GM12878 (cell line): ENCODE data around the gene SIMC1. TPM values are rescaled to one million over a fixed set of nuclear protein-coding genes. Genes with fewer than 3 reads are reported as not detected.
"Not testable (repeated sequence)": the region's sequence is repeated elsewhere in the genome, so short reads cannot be mapped to it uniquely, and the experiment has no call there.

Source experiments
- ATAC-seq: fragments of 200-7000 bp; cut with Tn5 transposase; 3 replicates; pipeline ENCODE4 v1.9.1; 2020; ENCODE audit warnings: mild to moderate bottlenecking, moderate library complexity
- BruUV-seq: library from RNA; stranded (reverse); fragments of 400-500 nt; replicated peaks from 2 replicates; lab custom pipeline; 2021; lab: Mats Ljungman, UMichigan
- CTCF ChIA-PET: fragments of 300-600 bp; sonication (Branson Sonifier 250); formaldehyde crosslinking; extraction: SDS; loops from one replicate; lab custom pipeline; 2021; ENCODE audit warnings: inconsistent platforms; lab: Yijun Ruan, JAX
- POLR2A ChIA-PET: fragments of 350-600 bp; formaldehyde crosslinking; extraction: SDS; loops from one replicate; lab custom pipeline; 2021; ENCODE audit warnings: inconsistent platforms; lab: Charles Lee
- RAD21 ChIA-PET: fragments of 300-600 bp; sonication (Branson Sonifier 250); formaldehyde crosslinking; loops from one replicate; lab custom pipeline; 2023; ENCODE audit warnings: antibody characterized with exemption; ENCODE audit not compliant: unreplicated experiment; lab: Charles Lee
- SMC1A ChIA-PET: fragments of 300-600 bp; sonication (Branson Sonifier 250); formaldehyde crosslinking; loops from one replicate; lab custom pipeline; 2023; ENCODE audit not compliant: unreplicated experiment, uncharacterized antibody; lab: Charles Lee
- DNase-seq: peaks from one replicate; pipeline ENCODE4 v3.0.0-alpha.2; 2011; ENCODE audit warnings: low read depth, low spot score
- FAIRE-seq: peaks from 3 replicates; lab custom pipeline; 2011; peaks lifted over from hg19 to GRCh38; lab: Jason Lieb, UNC
- H2AFZ ChIP-seq: 2 replicates; pipeline ENCODE4 v1.6.0; 2011; ENCODE audit warnings: low read depth, low read length, control low read depth; ENCODE audit not compliant: control insufficient read depth
- H3K27ac ChIP-seq: 2 replicates; pipeline ENCODE4 v1.5.1; 2011; ENCODE audit warnings: control low read depth; ENCODE audit not compliant: control insufficient read depth, insufficient read depth
- H3K27me3 ChIP-seq, 2 experiments: replicated peaks in 1 of 2; 2 replicates each; pipeline versions ENCODE4 v1.6.0 to v1.6.1; 2011; ENCODE audit warnings: low read length in 1 of 2; ENCODE audit not compliant: control insufficient read depth in 2 of 2, insufficient read depth in 2 of 2
- H3K36me3 ChIP-seq, 2 experiments: 2 replicates each; pipeline ENCODE4 v1.5.1; 2011; ENCODE audit warnings: low read length in 1 of 2; ENCODE audit not compliant: control insufficient read depth in 2 of 2, insufficient read depth in 2 of 2
- H3K4me1 ChIP-seq: 2 replicates; pipeline ENCODE4 v1.6.1; 2011; ENCODE audit warnings: mild to moderate bottlenecking, low read length, moderate library complexity, mixed read lengths; ENCODE audit not compliant: control insufficient read depth, insufficient read depth
- H3K4me2 ChIP-seq: 2 replicates; pipeline ENCODE4 v1.6.0; 2011; ENCODE audit warnings: control low read depth; ENCODE audit not compliant: control insufficient read depth, insufficient read depth
- H3K4me3 ChIP-seq: fragments of 200-600 bp; sonication (generic); 2 replicates; pipeline ENCODE4 v1.5.1; 2016
- H3K79me2 ChIP-seq: 2 replicates; pipeline ENCODE4 v1.6.0; 2011; ENCODE audit warnings: low read length; ENCODE audit not compliant: control insufficient read depth, insufficient read depth
- H3K9ac ChIP-seq: 2 replicates; pipeline ENCODE4 v1.8.0; 2011; ENCODE audit warnings: low read length, control low read depth, mixed read lengths; ENCODE audit not compliant: control insufficient read depth, insufficient read depth
- H3K9me3 ChIP-seq: replicated peaks from 3 replicates; pipeline ENCODE4 v1.5.1; 2011; ENCODE audit warnings: mild to moderate bottlenecking, low read length; ENCODE audit not compliant: control insufficient read depth, insufficient read depth
- H4K20me1 ChIP-seq: 2 replicates; pipeline ENCODE4 v1.6.0; 2011; ENCODE audit not compliant: control insufficient read depth, insufficient read depth
- WGBS: methylation state at CpG from one replicate; pipeline ENCODE4 v1.1.6; 2016; ENCODE audit warnings: low lambda C conversion rate; ENCODE audit not compliant: insufficient replicate concordance, insufficient coverage; ENCODE audit errors: missing lambda C conversion rate; 5-methylcytosine and 5-hydroxymethylcytosine counted together
- in situ Hi-C: fragments of 300-500 bp; cut with MboI; formaldehyde crosslinking; loops from 9 replicates; pipeline ENCODE4 v1.14.3; 2018; ENCODE audit warnings: mixed read lengths
- intact Hi-C: fragments of 100-400 bp; cut with micrococcal nuclease; formaldehyde crosslinking; loops from one replicate; pipeline ENCODE4 v1.14.2; 2022; ENCODE audit not compliant: unreplicated experiment
- polyA plus RNA-seq, 11 experiments: library from polyadenylated mRNA; depleted of rRNA in 4 of 11; unstranded in 6 of 11; stranded (reverse) in 5 of 11; fragments of >200 nt; fragmentation: Nextera tagmentation in 4 of 11; fragmentation: Illumina TruSeq in 1 of 11; extraction: Ambion mirVana in 4 of 11; extraction: Trizol in 1 of 11; gene quantifications; 1 replicate in 1 of 11; 2 replicates in 10 of 11; pipeline versions ENCODE4 v1.2.1 to v1.2.3, GENCODE V29; 2011 to 2016; ENCODE audit warnings: inconsistent platforms in 2 of 11, missing spikeins in 2 of 11, low read depth in 1 of 11
- total RNA-seq, 4 experiments: library from RNA; depleted of rRNA in 3 of 4; stranded (reverse); fragments of >200 nt in 3 of 4; fragmentation: Illumina TruSeq in 1 of 4; extraction: Trizol in 1 of 4; gene quantifications; 2 replicates each; pipeline versions ENCODE4 v1.2.1 to v1.2.3, GENCODE V29; 2013 to 2021

Gene SIMC1
- total and polyA plus RNA-seq, 10 of the 15 experiments (the other 5 are each of a cell fraction or from before 2014, with no cell fraction given), result 3.0 to 16.5 (median 10.4) TPM

DNA sequence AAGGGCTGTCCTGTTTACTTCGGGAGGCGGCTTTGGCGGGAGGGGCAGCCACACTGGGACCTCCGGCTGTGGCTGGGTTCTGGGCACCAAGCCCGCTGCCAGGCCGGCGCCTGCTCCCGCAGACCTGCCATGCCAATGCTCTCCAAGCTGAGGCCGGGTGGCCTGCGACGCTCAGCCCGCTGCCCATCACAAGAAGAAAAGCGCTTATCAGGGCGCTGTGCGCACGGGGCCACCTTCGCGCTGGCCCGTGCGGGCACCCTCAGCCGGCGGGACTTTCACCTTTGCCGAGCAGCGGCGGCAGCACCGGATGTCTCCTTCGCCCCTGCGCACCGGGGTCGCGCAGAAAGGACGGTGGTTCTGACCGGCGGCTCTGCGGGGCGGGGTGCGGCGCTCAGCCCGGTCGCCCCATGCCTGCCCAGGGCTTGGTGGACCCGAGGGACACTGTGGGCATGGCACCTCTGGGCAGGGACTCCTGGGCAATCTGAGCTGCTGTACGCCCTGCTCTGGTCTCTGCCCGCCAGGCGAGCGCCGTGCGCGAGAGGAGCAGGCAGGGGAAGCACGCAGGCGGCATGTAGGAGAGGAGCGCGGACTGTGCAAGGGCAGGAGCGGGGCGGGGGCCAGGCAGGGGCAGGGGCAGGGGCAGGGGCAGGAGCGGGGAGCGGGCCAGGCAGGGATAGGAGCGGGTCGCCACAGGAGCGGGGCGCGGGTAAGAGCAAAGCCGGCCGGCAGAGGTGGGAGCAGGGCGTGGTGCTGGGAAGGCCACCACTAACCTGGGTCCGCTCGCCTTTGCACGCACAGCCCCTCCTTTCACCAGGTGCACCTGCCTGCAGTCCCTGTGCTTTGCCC is 43.8 kb upstream of the SIMC1 start:
- DNase-seq, in situ Hi-C loops, RAD21 ChIA-PET, H3K79me2 ChIP-seq, H3K4me2 ChIP-seq, SMC1A ChIA-PET, intact Hi-C loops, H2AFZ ChIP-seq, H3K9ac ChIP-seq, H3K27ac ChIP-seq, POLR2A ChIA-PET, CTCF ChIA-PET, H3K4me1 ChIP-seq, H3K9me3 ChIP-seq, H3K27me3 ChIP-seq, H4K20me1 ChIP-seq, BruUV-seq, H3K4me3 ChIP-seq, H3K36me3 ChIP-seq: not testable (repeated sequence)
- ATAC-seq (peak; percentile 73), FAIRE-seq (peak; percentile 27)
- 38% methylated on average over 33 of the region's 67 CpGs for WGBS

DNA sequence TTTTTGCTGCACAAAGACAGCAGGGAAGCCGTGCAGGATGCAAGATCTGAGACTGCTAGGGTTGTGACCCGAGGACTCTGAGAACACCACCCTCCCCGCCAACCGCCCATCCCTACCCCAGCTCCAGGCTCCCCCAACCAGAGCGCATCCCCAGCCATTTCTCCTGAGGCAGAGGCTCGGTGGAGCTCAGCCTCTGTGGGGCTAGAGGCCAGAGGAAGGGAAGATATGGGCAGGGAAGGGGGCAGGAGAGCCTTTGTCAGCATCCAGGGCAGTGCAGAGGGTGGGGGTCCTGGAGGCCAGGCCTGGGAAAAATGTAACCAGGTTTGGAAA is 43.2 kb upstream of the SIMC1 start:
- H3K4me2 ChIP-seq, H4K20me1 ChIP-seq, H2AFZ ChIP-seq, BruUV-seq, ATAC-seq, in situ Hi-C loops, intact Hi-C loops, H3K27me3 ChIP-seq, POLR2A ChIA-PET, H3K36me3 ChIP-seq, H3K9ac ChIP-seq, SMC1A ChIA-PET, H3K9me3 ChIP-seq, DNase-seq, H3K27ac ChIP-seq, CTCF ChIA-PET, H3K4me1 ChIP-seq, H3K79me2 ChIP-seq, RAD21 ChIA-PET, H3K4me3 ChIP-seq, FAIRE-seq: not testable (repeated sequence)
- WGBS, result 40% methylated on average over 6 of the region's 6 CpGs

DNA sequence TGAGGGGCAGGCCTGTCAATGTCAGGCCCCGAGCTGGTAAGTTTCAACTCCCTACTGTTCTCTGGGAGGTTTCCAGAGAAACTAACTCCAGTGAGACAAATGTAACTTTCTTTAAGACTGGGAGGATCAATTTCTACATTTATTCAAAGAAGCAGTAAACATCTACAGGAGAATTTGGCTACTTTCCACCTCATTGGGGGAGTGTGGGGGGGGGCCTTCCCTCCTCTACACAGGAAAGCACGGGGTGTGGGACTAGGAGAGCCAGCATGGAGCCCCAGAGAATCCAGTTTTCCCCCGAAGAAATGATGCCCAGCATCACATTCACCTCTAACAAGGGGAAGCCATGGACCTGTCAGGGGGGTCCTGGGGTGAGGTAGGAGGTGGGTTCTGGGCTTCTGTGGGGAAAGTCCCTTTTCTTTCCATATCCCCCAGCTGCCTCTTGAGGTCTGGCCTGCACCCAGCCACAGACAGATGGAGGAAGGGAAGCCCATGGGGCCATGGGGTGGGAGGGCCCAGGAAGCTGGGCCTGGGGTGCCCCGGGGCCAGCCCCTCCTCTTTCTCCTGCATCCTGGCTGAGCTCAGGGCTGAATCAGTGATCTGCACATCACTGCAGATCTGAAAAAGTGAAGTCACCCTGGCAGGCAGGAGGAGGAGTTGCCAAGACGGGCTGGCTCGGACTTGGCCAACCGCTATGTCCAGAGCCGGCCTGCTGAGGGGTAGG is 42.6 kb upstream of the SIMC1 start:
- ATAC-seq (peak; percentile 32), FAIRE-seq (peak; percentile 41)
- H3K4me1 ChIP-seq, H2AFZ ChIP-seq, H3K9me3 ChIP-seq, H3K9ac ChIP-seq, POLR2A ChIA-PET, RAD21 ChIA-PET, H3K27me3 ChIP-seq, CTCF ChIA-PET, H3K36me3 ChIP-seq, intact Hi-C loops, BruUV-seq, H3K27ac ChIP-seq, H4K20me1 ChIP-seq, H3K79me2 ChIP-seq, DNase-seq, in situ Hi-C loops, H3K4me3 ChIP-seq, SMC1A ChIA-PET, H3K4me2 ChIP-seq: not testable (repeated sequence)
- 23% methylated on average over 7 of the region's 8 CpGs for WGBS

DNA sequence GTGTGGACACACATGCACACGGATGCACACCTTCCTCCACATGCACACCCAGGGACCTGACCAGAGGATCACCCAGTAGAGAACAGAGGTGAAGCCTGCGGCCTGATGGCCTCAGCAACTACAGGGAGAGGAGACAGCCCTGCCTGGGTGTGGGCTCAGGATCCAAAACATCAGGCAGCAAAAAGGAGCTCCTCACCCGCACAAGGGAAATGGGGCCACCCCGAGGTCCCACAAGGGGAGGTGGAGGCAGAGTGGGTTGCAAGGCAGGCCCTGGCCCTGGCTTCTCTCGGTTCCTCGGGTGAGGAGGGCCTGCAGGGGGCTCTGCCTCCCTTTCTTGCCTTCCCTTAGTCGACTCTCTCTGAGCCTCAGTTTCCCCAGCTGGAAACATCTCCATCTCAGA is 41.4 kb upstream of the SIMC1 start:
- RAD21 ChIA-PET, CTCF ChIA-PET, H3K79me2 ChIP-seq, H3K4me2 ChIP-seq, ATAC-seq, intact Hi-C loops, H3K36me3 ChIP-seq, H4K20me1 ChIP-seq, FAIRE-seq, in situ Hi-C loops, H3K27me3 ChIP-seq, BruUV-seq, H3K9ac ChIP-seq, SMC1A ChIA-PET, H3K9me3 ChIP-seq, H3K4me3 ChIP-seq, H2AFZ ChIP-seq, H3K4me1 ChIP-seq, DNase-seq, H3K27ac ChIP-seq, POLR2A ChIA-PET: not testable (repeated sequence)
- WGBS, result 7% methylated on average over 5 of the region's 7 CpGs
